ENCODE measurements around the gene MTHFD1.

GRCh38 chr14:64387782-64388532 lies at the start of gene MTHFD1:
- TF ChIP-seq CTCF (IDR thresholded peaks at IDR 0.05) (peak in 2 of 4 experiments; percentile 30 to 43), POLR2A (IDR thresholded peaks at IDR 0.05) (peak; percentile 21), POLR2AphosphoS5 (IDR thresholded peaks at IDR 0.05) (peak; percentile 98)
